BJ (cell line): ENCODE results near the gene KNSTRN. TPM values are rescaled to one million over a fixed set of nuclear protein-coding genes. Genes with fewer than 3 reads are reported as not detected.

Experiments
- CTCF ChIA-PET: fragments of 350-600 bp; formaldehyde crosslinking; extraction: SDS; loops from one replicate; lab custom pipeline; 2021; ENCODE audit warnings: antibody characterized with exemption, inconsistent platforms; lab: Yijun Ruan, JAX
- POLR2A ChIA-PET: fragments of 300-600 bp; sonication (Branson Sonifier 250); formaldehyde crosslinking; extraction: SDS; loops from one replicate; lab custom pipeline; 2021; ENCODE audit warnings: antibody characterized with exemption; lab: Charles Lee
- DNase-seq: peaks from one replicate; pipeline ENCODE4 v3.0.0-alpha.2; 2011; ENCODE audit warnings: low read depth
- H3K27me3 ChIP-seq: 2 replicates; pipeline ENCODE4 v1.6.0; 2011; ENCODE audit warnings: low read length; ENCODE audit not compliant: control insufficient read depth, insufficient read depth
- H3K36me3 ChIP-seq: 2 replicates; pipeline ENCODE4 v1.5.1; 2011; ENCODE audit warnings: low read length; ENCODE audit not compliant: control insufficient read depth, insufficient read depth
- H3K4me3 ChIP-seq: 2 replicates; pipeline ENCODE4 v1.5.1; 2011; ENCODE audit warnings: low read depth, mild to moderate bottlenecking, control low read depth, low read length
- CTCF ChIP-seq: IDR thresholded peaks from 2 replicates; pipeline ENCODE4 v1.5.1; 2011; ENCODE audit warnings: low read depth, mild to moderate bottlenecking, control low read depth, inconsistent platforms, low read length, moderate library complexity; ENCODE audit not compliant: insufficient read depth
- polyA plus RNA-seq: library from polyadenylated mRNA; depleted of rRNA; stranded (reverse); fragments of >200 nt; gene quantifications from 2 replicates; pipeline ENCODE4 v1.2.3, GENCODE V29; 2011

KNSTRN gene
- polyA plus RNA-seq, 1 experiment, result 26.4 TPM

DNA sequence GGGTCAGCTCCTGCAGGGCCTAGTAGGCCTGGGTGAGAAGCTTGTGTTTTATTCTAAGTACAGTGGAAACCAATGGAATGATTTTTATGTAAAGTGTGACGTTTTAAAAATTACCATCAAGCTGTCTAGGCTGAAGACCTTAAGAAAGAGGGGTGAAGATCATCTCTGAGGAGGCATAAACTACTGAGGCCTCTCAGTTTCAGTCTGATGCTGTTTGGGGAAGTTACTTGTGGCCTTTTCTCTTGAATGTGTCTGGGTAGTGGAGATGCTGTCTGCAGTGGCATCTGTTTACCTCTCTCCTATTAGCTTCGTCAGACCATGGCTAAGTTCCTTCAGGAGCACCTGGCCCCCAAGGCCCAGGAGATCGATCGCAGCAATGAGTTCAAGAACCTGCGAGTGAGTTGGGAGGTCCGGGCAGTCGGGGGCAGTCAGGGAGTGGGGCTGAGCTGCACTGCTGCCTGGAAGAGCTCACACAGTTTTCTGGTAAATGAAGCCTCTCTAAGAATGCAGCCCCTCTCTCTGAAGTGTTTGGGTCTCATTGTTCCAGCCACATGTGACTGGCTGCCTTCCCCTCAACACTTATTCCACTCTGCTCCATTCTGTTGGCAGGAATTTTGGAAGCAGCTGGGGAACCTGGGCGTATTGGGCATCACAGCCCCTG is 24.9 kb downstream of the KNSTRN start:
- POLR2A ChIA-PET, result no interaction called here
- DNase-seq, result no peak
- no peak for TF ChIP-seq CTCF
- Histone ChIP-seq H3K36me3 (peaks cover 21% of the 10 kb centered on the region), H3K27me3 (no peaks in the 10 kb centered on the region), H3K4me3 (no peak overlapping the region)
- CTCF ChIA-PET, result interaction anchor here (0.7 to 4.3 kb wide), 8 partner anchors 10 to 128 kb away, joined by 3 to 31 read pairs (median 4); partner anchors contain the start of gene INAFM2

GRCh38 chr15:40409366-40409765 is 26.8 kb downstream of the KNSTRN start:
- Histone ChIP-seq H3K27me3 (no peaks in the 10 kb centered on the region), H3K36me3 (peaks cover 27% of the 10 kb centered on the region), H3K4me3 (no peak overlapping the region)
- CTCF ChIA-PET, result no interaction called here
- no peak for TF ChIP-seq CTCF
- no peak for DNase-seq
- POLR2A ChIA-PET, result no interaction called here

DNA sequence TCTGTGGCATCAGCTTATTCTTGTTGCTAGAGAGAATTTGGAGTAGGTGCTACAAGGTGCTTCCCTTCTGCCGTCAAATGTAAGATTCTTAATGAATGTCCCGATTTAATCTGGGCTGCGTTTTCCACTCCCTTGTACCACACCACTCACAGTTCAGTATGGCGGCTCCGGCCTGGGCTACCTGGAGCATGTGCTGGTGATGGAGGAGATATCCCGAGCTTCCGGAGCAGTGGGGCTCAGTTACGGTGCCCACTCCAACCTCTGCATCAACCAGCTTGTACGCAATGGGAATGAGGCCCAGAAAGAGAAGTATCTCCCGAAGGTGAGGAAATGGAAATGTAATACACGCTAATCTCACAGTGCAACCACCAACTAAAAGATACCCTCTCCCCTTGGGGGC is 28.0 kb downstream of the KNSTRN start:
- Histone ChIP-seq H3K36me3 (peaks cover 31% of the 10 kb centered on the region), H3K27me3 (no peaks in the 10 kb centered on the region), H3K4me3 (no peak overlapping the region)
- CTCF ChIA-PET, result interaction anchor here (1.1 to 1.9 kb wide), 3 partner anchors 11 to 131 kb away, joined by 3 to 10 read pairs (median 5); no protein-coding TSS in a partner anchor
- POLR2A ChIA-PET, result no interaction called here
- no peak for TF ChIP-seq CTCF
- no peak for DNase-seq

- ChIA-PET POLR2A (no interaction called here), CTCF (interaction anchor here (0.6 to 1.6 kb wide), 5 partner anchors 10 to 70 kb away, joined by 3 to 11 read pairs (median 3); no protein-coding TSS in a partner anchor)
- Histone ChIP-seq H3K4me3 (no peak overlapping the region), H3K36me3 (peaks cover 38% of the 10 kb centered on the region), H3K27me3 (no peaks in the 10 kb centered on the region)
- no peak for DNase-seq
- no peak for TF ChIP-seq CTCF
Measured at GRCh38 chr15:40412095-40412759, 29.7 kb downstream of the KNSTRN start.

- H3K4me3 ChIP-seq, result no peak overlapping the region
- ChIA-PET CTCF (interaction anchor here (1.0 to 1.6 kb wide), 4 partner anchors 9 to 69 kb away, joined by 3 to 11 read pairs (median 3); no protein-coding TSS in a partner anchor), POLR2A (no interaction called here)
- H3K36me3 ChIP-seq, result peaks cover 35% of the 10 kb centered on the region
- no peak for TF ChIP-seq CTCF
- H3K27me3 ChIP-seq, result no peaks in the 10 kb centered on the region
- no peak for DNase-seq
Measured at GRCh38 chr15:40413036-40413435, 30.5 kb downstream of the KNSTRN start.
